ENCODE results near the gene KISS1.

DNA sequence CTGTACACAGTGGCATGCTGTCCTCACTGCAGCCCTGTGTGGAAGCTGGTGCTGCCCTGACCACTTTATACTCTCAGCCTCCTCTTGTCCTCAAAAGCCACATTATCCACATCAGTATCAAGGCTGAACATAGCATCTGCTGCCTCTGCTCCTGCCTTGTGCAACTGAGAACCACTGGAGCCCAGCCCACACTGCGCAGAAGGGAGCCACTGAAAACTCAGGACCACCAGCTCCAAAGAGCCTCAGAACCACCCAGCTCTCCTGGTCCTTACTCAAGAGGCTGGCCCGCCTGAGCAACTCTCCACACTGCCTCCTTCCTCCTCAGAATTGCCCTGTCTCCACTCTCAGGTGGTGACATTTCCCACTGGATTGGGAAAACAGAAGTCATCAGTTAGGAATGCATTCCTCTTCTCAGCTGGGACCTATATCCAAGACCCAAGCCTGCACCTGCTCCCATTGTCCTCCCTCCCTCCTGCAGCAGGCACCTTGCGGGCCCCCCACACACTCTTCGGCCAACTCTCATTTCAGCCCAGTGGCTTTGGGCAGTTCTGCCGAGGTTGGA lies 7.0 kb upstream of the KISS1 start:
- TF ChIP-seq CTCF (IDR thresholded peaks at IDR 0.05) (no peak), POLR2A (IDR thresholded peaks at IDR 0.05) (no peak)

Data from right lobe of liver (tissue), 4 donors.